Measurements from ENCODE around the gene PDE6H.

DNA sequence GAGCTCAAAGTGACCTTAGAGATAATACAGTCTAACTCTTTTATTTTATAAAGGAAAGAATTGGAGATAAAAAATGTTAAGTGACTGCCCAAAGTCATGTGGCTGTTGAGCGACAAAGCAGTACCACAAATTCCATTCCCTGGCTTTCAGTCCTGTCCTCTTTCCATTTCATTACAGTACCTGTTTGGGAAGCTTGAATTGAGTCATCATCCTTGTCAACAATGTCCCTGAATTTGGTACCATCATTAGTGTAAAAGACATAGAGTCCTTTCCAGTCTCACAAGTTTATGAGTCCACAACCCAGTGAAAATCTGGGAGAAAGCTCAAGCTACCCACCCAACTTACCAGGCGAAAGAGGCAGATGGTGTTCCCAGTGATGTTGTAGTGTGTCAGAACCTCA is 38.3 kb upstream of the PDE6H start:
- no peak for TF ChIP-seq EZH2 (IDR thresholded peaks at IDR 0.05; ENCODE audit: low read length, missing control alignments)
- TF ChIP-seq, protein P1, sequence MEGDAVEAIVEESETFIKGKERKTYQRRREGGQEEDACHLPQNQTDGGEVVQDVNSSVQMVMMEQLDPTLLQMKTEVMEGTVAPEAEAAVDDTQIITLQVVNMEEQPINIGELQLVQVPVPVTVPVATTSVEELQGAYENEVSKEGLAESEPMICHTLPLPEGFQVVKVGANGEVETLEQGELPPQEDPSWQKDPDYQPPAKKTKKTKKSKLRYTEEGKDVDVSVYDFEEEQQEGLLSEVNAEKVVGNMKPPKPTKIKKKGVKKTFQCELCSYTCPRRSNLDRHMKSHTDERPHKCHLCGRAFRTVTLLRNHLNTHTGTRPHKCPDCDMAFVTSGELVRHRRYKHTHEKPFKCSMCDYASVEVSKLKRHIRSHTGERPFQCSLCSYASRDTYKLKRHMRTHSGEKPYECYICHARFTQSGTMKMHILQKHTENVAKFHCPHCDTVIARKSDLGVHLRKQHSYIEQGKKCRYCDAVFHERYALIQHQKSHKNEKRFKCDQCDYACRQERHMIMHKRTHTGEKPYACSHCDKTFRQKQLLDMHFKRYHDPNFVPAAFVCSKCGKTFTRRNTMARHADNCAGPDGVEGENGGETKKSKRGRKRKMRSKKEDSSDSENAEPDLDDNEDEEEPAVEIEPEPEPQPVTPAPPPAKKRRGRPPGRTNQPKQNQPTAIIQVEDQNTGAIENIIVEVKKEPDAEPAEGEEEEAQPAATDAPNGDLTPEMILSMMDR (conservative IDR thresholded peaks at IDR 0.05 in 1 of 2, IDR thresholded peaks at IDR 0.05 in 1 of 2; ENCODE audit: low read depth in 1 of 2, low read length in 2 of 2): no peak
